ENCODE measurements around the gene HDAC10.

The HDAC10 gene

GRCh38 chr22:50219800-50220602 is 31.1 kb downstream of the HDAC10 start:
- no peak for TF ChIP-seq FOXM1 (IDR thresholded peaks at IDR 0.05; ENCODE audit: borderline replicate concordance, low read depth)
- no peak for TF ChIP-seq MAX (IDR thresholded peaks at IDR 0.05)
- no peak for TF ChIP-seq TAF1 (IDR thresholded peaks at IDR 0.05; ENCODE audit: low read depth)
- TF ChIP-seq RAD21 (IDR thresholded peaks at IDR 0.05; ENCODE audit: low read depth), result no peak
- no peak for TF ChIP-seq REST (IDR thresholded peaks at IDR 0.05; ENCODE audit: low read depth)
- TF ChIP-seq EP300 (IDR thresholded peaks at IDR 0.05; ENCODE audit: borderline replicate concordance), result no peak; the same call in 1 of the 2 replicates
- TF ChIP-seq TCF12 (IDR thresholded peaks at IDR 0.05; ENCODE audit: low read depth), result no peak
- no peak for TF ChIP-seq TEAD4 (IDR thresholded peaks at IDR 0.05)
- no peak for TF ChIP-seq YY1 (IDR thresholded peaks at IDR 0.05; ENCODE audit: low read depth)
- no peak for TF ChIP-seq USF1 (IDR thresholded peaks at IDR 0.05)
- no peak for TF ChIP-seq NFIC (IDR thresholded peaks at IDR 0.05)
- no peak for TF ChIP-seq ZBTB7A (IDR thresholded peaks at IDR 0.05; ENCODE audit: low read depth)
- TF ChIP-seq CREB1 (IDR thresholded peaks at IDR 0.05; ENCODE audit: low read depth), result no peak
- no peak for TF ChIP-seq EGR1 (IDR thresholded peaks at IDR 0.05)
- no peak for TF ChIP-seq CEBPB (IDR thresholded peaks at IDR 0.05)

GRCh38 chr22:50218996-50219727 is 31.9 kb downstream of the HDAC10 start:
- no peak for TF ChIP-seq RAD21 (IDR thresholded peaks at IDR 0.05; ENCODE audit: low read depth)
- TF ChIP-seq TEAD4 (IDR thresholded peaks at IDR 0.05), result peak; percentile 30; the same call in 1 of the 2 replicates
- no peak for TF ChIP-seq EGR1 (IDR thresholded peaks at IDR 0.05)
- peak; percentile 84 for TF ChIP-seq TCF12 (IDR thresholded peaks at IDR 0.05; ENCODE audit: low read depth)
- TF ChIP-seq FOXM1 (IDR thresholded peaks at IDR 0.05; ENCODE audit: borderline replicate concordance, low read depth), result no peak
- TF ChIP-seq EP300 (IDR thresholded peaks at IDR 0.05; ENCODE audit: borderline replicate concordance), result no peak; the same call in 1 of the 2 replicates
- TF ChIP-seq CEBPB (IDR thresholded peaks at IDR 0.05), result no peak
- TF ChIP-seq CREB1 (IDR thresholded peaks at IDR 0.05; ENCODE audit: low read depth), result no peak
- no peak for TF ChIP-seq REST (IDR thresholded peaks at IDR 0.05; ENCODE audit: low read depth)
- TF ChIP-seq NFIC (IDR thresholded peaks at IDR 0.05), result peak; percentile 93
- TF ChIP-seq USF1 (IDR thresholded peaks at IDR 0.05), result peak; percentile 96
- peak; percentile 98 for TF ChIP-seq MAX (IDR thresholded peaks at IDR 0.05)
- no peak for TF ChIP-seq TAF1 (IDR thresholded peaks at IDR 0.05; ENCODE audit: low read depth)

- no peak for TF ChIP-seq FOXM1 (IDR thresholded peaks at IDR 0.05; ENCODE audit: borderline replicate concordance, low read depth)
- TF ChIP-seq NFIC (IDR thresholded peaks at IDR 0.05), result peak; percentile 56; the same call in 1 of the 2 replicates
- no peak for TF ChIP-seq CREB1 (IDR thresholded peaks at IDR 0.05; ENCODE audit: low read depth)
- TF ChIP-seq ZBTB7A (IDR thresholded peaks at IDR 0.05; ENCODE audit: low read depth), result no peak
- no peak for TF ChIP-seq USF1 (IDR thresholded peaks at IDR 0.05)
- TF ChIP-seq EP300 (IDR thresholded peaks at IDR 0.05; ENCODE audit: borderline replicate concordance), result no peak
- TF ChIP-seq MAX (IDR thresholded peaks at IDR 0.05), result 0 out of 2 replicates have a peak, but pooled peaks have one; percentile 24
- TF ChIP-seq CEBPB (IDR thresholded peaks at IDR 0.05), result no peak
- TF ChIP-seq TCF12 (IDR thresholded peaks at IDR 0.05; ENCODE audit: low read depth), result 0 out of 2 replicates have a peak, but pooled peaks have one; percentile 16
These were observed 32.7 kb downstream of the HDAC10 start for GRCh38 chr22:50218153-50218995.
